BLaER1 treated with 17β-estradiol and CSF1 and Interleukin-3, amounts not matched to agents 10 nM and 100 nM (cell line): ENCODE results near the gene PLA2G10.
A peak's percentile ranks its signal among the peaks of the same experiment; 100 is the strongest.
"Not testable (repeated sequence)": the region's sequence is repeated elsewhere in the genome, so short reads cannot be mapped to it uniquely, and the experiment has no call there.

Experiments used
- H3K27ac ChIP-seq, 11 experiments: shearing (Covaris generic); formaldehyde crosslinking; 2 replicates each; pipeline ENCODE4 v1.8.1; 2022
- H3K27me3 ChIP-seq, 11 experiments: shearing (Covaris generic); formaldehyde crosslinking; 2 replicates each; pipeline ENCODE4 v1.8.1; 2022
- H3K36me3 ChIP-seq, 11 experiments: shearing (Covaris generic); formaldehyde crosslinking; 2 replicates each; pipeline ENCODE4 v1.8.1; 2022
- H3K4me1 ChIP-seq, 10 experiments: shearing (Covaris generic); formaldehyde crosslinking; 2 replicates each; pipeline ENCODE4 v1.8.1; 2022
- H3K4me2 ChIP-seq, 11 experiments: shearing (Covaris generic); formaldehyde crosslinking; 2 replicates each; pipeline ENCODE4 v1.8.1; 2022
- H3K4me3 ChIP-seq, 10 experiments: shearing (Covaris generic); formaldehyde crosslinking; 2 replicates each; pipeline ENCODE4 v1.8.1; 2022
- H3K9ac ChIP-seq, 11 experiments: shearing (Covaris generic); formaldehyde crosslinking; 2 replicates each; pipeline ENCODE4 v1.8.1; 2022
- H3K9me3 ChIP-seq, 11 experiments: shearing (Covaris generic); formaldehyde crosslinking; replicated peaks in 1 of 11; 2 replicates each; pipeline ENCODE4 v1.8.1; 2022
- H4K20me1 ChIP-seq, 11 experiments: shearing (Covaris generic); formaldehyde crosslinking; 2 replicates each; pipeline ENCODE4 v1.8.1; 2022
- Cebpa-rat ChIP-seq, 11 experiments: shearing (Covaris generic); IDR thresholded peaks; 2 replicates each; pipeline ENCODE4 v1.8.1; 2022

PLA2G10 gene

GRCh38 chr16:14635395-14636165, 58.5 kb downstream of the PLA2G10 start:
- no peak for TF ChIP-seq Cebpa-rat (IDR thresholded peaks at IDR 0.05)
- H3K9me3 ChIP-seq = no peaks in the 10 kb centered on the region
- H3K9ac ChIP-seq = peak overlapping the region in 5 of 11 experiments; percentile 0 to 38 (median 35); a peak in 6 of 22 replicates
- peak overlapping the region in 4 of 11 experiments; percentile 8 to 97 (median 94); a peak in 2 of 22 replicates for H3K4me2 ChIP-seq
- H3K27me3 ChIP-seq = no peaks in the 10 kb centered on the region
- peaks cover 63 to 71% (median 68%) of the 10 kb centered on the region in 11 experiments for H4K20me1 ChIP-seq
- peaks cover 26 to 39% (median 33%) of the 10 kb centered on the region in 10 experiments for H3K4me1 ChIP-seq
- H3K27ac ChIP-seq = no peak overlapping the region
- peaks cover 28 to 61% (median 52%) of the 10 kb centered on the region in 11 experiments for H3K36me3 ChIP-seq
- no peak overlapping the region for H3K4me3 ChIP-seq

- Histone ChIP-seq H3K9me3 (no peaks in the 10 kb centered on the region), H3K27me3 (no peaks in the 10 kb centered on the region), H3K4me2 (peak overlapping the region; percentile 90 to 97 (median 93)), H3K4me3 (peak overlapping the region; percentile 81 to 100 (median 95); a peak in 19 of 20 replicates), H3K4me1 (peaks cover 30 to 45% (median 37%) of the 10 kb centered on the region in 10 experiments), H3K36me3 (peaks cover 15 to 49% (median 39%) of the 10 kb centered on the region in 11 experiments), H3K9ac (peak overlapping the region in 10 of 11 experiments; percentile 23 to 99 (median 97); a peak in 15 of 22 replicates), H3K27ac (peak overlapping the region in 8 of 11 experiments; percentile 22 to 99 (median 98); a peak in 11 of 22 replicates), H4K20me1 (peaks cover 51 to 59% (median 55%) of the 10 kb centered on the region in 11 experiments)
- no peak for TF ChIP-seq Cebpa-rat (IDR thresholded peaks at IDR 0.05)
Observed at GRCh38 chr16:14634389-14634725, 59.8 kb downstream of the PLA2G10 start.

- Histone ChIP-seq H3K4me2 (peak within 1 kb of the TSS; percentile 90 to 98 (median 95)), H3K4me3 (peak within 1 kb of the TSS; percentile 81 to 100 (median 95)), H3K36me3 (peaks cover 5 to 37% (median 26%) of the 10 kb centered on the region in 11 experiments), H3K9me3 (no peaks in the 10 kb centered on the region), H3K27ac (peak within 1 kb of the TSS; percentile 90 to 99 (median 98)), H3K9ac (peak within 1 kb of the TSS; percentile 91 to 99 (median 98)), H3K27me3 (no peaks in the 10 kb centered on the region), H3K4me1 (peaks cover 41 to 58% (median 48%) of the 10 kb centered on the region in 10 experiments), H4K20me1 (peaks cover 37 to 45% (median 41%) of the 10 kb centered on the region in 11 experiments)
- TF ChIP-seq Cebpa-rat (IDR thresholded peaks at IDR 0.05) = no peak
Observed at GRCh38 chr16:14632693-14633569, 61.2 kb downstream of the PLA2G10 start, which contains the start of gene BFAR. Gene BFAR, plus strand, starts transcription at chr16:14632951. Its CDS starts 11,396 bp downstream, at chr16:14644347.

GRCh38 chr16:14630620-14631330, 63.3 kb downstream of the PLA2G10 start:
- not testable (repeated sequence) for H3K27me3 ChIP-seq, H3K9me3 ChIP-seq
- peaks cover 41 to 60% (median 51%) of the 10 kb centered on the region in 10 experiments for H3K4me1 ChIP-seq
- H3K4me3 ChIP-seq = peak overlapping the region in 6 of 10 experiments; percentile 4 to 93 (median 91); a peak in 4 of 20 replicates
- peak overlapping the region; percentile 55 to 98 (median 89) for H3K4me2 ChIP-seq
- peak overlapping the region; percentile 58 to 99 (median 98); a peak in 21 of 22 replicates for H3K27ac ChIP-seq
- H3K36me3 ChIP-seq = peaks cover 26 to 41% (median 34%) of the 10 kb centered on the region in 11 experiments
- H4K20me1 ChIP-seq = peaks cover 17 to 23% (median 19%) of the 10 kb centered on the region in 11 experiments
- H3K9ac ChIP-seq = peak overlapping the region in 10 of 11 experiments; percentile 17 to 98 (median 96); a peak in 20 of 22 replicates

- Histone ChIP-seq H3K4me1 (peaks cover 41 to 53% (median 48%) of the 10 kb centered on the region in 10 experiments), H3K9ac (peak within 1 kb of the TSS; percentile 91 to 98 (median 96)), H3K27me3 (no peaks in the 10 kb centered on the region), H3K36me3 (peaks cover 30 to 41% (median 34%) of the 10 kb centered on the region in 11 experiments), H4K20me1 (peaks cover 10 to 16% (median 12%) of the 10 kb centered on the region in 11 experiments), H3K9me3 (no peaks in the 10 kb centered on the region), H3K27ac (peak within 1 kb of the TSS; percentile 92 to 99 (median 98)), H3K4me2 (peak within 1 kb of the TSS; percentile 88 to 99 (median 96)), H3K4me3 (peak within 1 kb of the TSS; percentile 83 to 94 (median 91))
- 0 out of 22 replicates have a peak, but pooled peaks of 1 of the 11 experiments have one; percentile 42 for TF ChIP-seq Cebpa-rat (IDR thresholded peaks at IDR 0.05)
Observed at GRCh38 chr16:14629919-14630619, 64.0 kb downstream of the PLA2G10 start, which contains the start of gene PARN. Gene PARN, minus strand, starts transcription at chr16:14630260. Its CDS starts 135 bp downstream, at chr16:14630125.

- Histone ChIP-seq H3K4me1 (peaks cover 37 to 48% (median 43%) of the 10 kb centered on the region in 10 experiments), H3K9me3 (no peaks in the 10 kb centered on the region), H3K4me2 (peak overlapping the region; percentile 88 to 99 (median 92)), H3K9ac (peak overlapping the region; percentile 91 to 98 (median 96)), H4K20me1 (peaks cover 5 to 11% (median 7%) of the 10 kb centered on the region in 11 experiments), H3K27me3 (no peaks in the 10 kb centered on the region), H3K27ac (peak overlapping the region; percentile 92 to 99 (median 98)), H3K36me3 (peaks cover 34 to 41% (median 38%) of the 10 kb centered on the region in 11 experiments), H3K4me3 (peak overlapping the region; percentile 83 to 94 (median 91))
- no peak for TF ChIP-seq Cebpa-rat (IDR thresholded peaks at IDR 0.05)
Observed at GRCh38 chr16:14629612-14629918, 64.5 kb downstream of the PLA2G10 start.

GRCh38 chr16:14628806-14629611, 65.1 kb downstream of the PLA2G10 start:
- peak overlapping the region; percentile 92 to 99 (median 98) for H3K27ac ChIP-seq
- H3K4me3 ChIP-seq = peak overlapping the region; percentile 83 to 94 (median 91)
- no peaks in the 10 kb centered on the region for H3K9me3 ChIP-seq
- H3K9ac ChIP-seq = peak overlapping the region; percentile 91 to 98 (median 96)
- no peaks in the 10 kb centered on the region for H3K27me3 ChIP-seq
- peak overlapping the region; percentile 88 to 99 (median 92) for H3K4me2 ChIP-seq
- no peak for TF ChIP-seq Cebpa-rat (IDR thresholded peaks at IDR 0.05)
- peaks cover 0 to 6% (median 2%) of the 10 kb centered on the region in 11 experiments; a peak in 11 of 22 replicates for H4K20me1 ChIP-seq
- H3K36me3 ChIP-seq = peaks cover 38 to 44% (median 41%) of the 10 kb centered on the region in 11 experiments
- H3K4me1 ChIP-seq = peaks cover 32 to 46% (median 38%) of the 10 kb centered on the region in 10 experiments
